A549 (cell line): ENCODE measurements around the gene NFE2L3. TPM values are rescaled to one million over a fixed set of nuclear protein-coding genes. Genes with fewer than 3 reads are reported as not detected.

ENCODE experiments used
- BCL3 ChIP-seq: fragments of >200 bp; sonication (Bioruptor Twin); formaldehyde crosslinking; IDR thresholded peaks from 3 replicates; pipeline ENCODE4 v1.6.1; 2016
- BHLHE40 ChIP-seq: IDR thresholded peaks from 2 replicates; pipeline ENCODE4 v1.6.1; 2012; ENCODE audit warnings: low read depth, low read length, inconsistent platforms
- CBX2 ChIP-seq: fragments of 200-600 bp; sonication (generic); IDR thresholded peaks from 2 replicates; pipeline ENCODE4 v1.6.1; 2016; ENCODE audit warnings: low read depth, mild to moderate bottlenecking, borderline replicate concordance
- CEBPB ChIP-seq, 2 experiments: fragments of >200 bp in 1 of 2; sonication (Bioruptor Twin) in 1 of 2; formaldehyde crosslinking in 1 of 2; IDR thresholded peaks; 2 replicates each; pipeline ENCODE4 v1.6.1; 2012 to 2016
- CHD4 ChIP-seq: fragments of 200-600 bp; sonication (generic); IDR thresholded peaks from 2 replicates; pipeline ENCODE4 v1.6.1; 2016; ENCODE audit warnings: antibody characterized with exemption, mild to moderate bottlenecking, borderline replicate concordance
- EHF ChIP-seq: fragments of 250-450 bp; sonication (Bioruptor Pico); IDR thresholded peaks from 2 replicates; pipeline ENCODE4 v1.5.0; 2020; ENCODE audit warnings: mild to moderate bottlenecking
- EHMT2 ChIP-seq: fragments of 200-600 bp; sonication (generic); IDR thresholded peaks from 2 replicates; pipeline ENCODE4 v1.6.1; 2016; ENCODE audit warnings: antibody characterized with exemption, low read depth, mild to moderate bottlenecking, moderate library complexity
- FOSB ChIP-seq: fragments of 250-450 bp; sonication (Bioruptor Pico); IDR thresholded peaks from 2 replicates; pipeline ENCODE4 v1.5.0; 2020; ENCODE audit warnings: mild to moderate bottlenecking, moderate library complexity
- FOSL2 ChIP-seq, 2 experiments: fragments of 450-650 bp in 1 of 2; fragments of >200 bp in 1 of 2; sonication (Bioruptor Twin) in 1 of 2; formaldehyde crosslinking; IDR thresholded peaks; 2 replicates each; pipeline versions ENCODE4 v1.5.0 to v1.6.1; 2016 to 2020; ENCODE audit warnings: mild to moderate bottlenecking in 1 of 2, moderate library complexity in 1 of 2
- HMGXB4 ChIP-seq: fragments of 250-450 bp; sonication (Bioruptor Pico); IDR thresholded peaks from 2 replicates; pipeline ENCODE4 v1.5.0; 2021; ENCODE audit warnings: mild to moderate bottlenecking, moderate library complexity, borderline replicate concordance
- HOXA7 ChIP-seq: fragments of 250-450 bp; sonication (Bioruptor Pico); IDR thresholded peaks from 2 replicates; pipeline ENCODE4 v1.5.0; 2020; ENCODE audit warnings: mild to moderate bottlenecking, moderate library complexity
- HOXB5 ChIP-seq: fragments of 250-450 bp; sonication (Bioruptor Pico); IDR thresholded peaks from 2 replicates; pipeline ENCODE4 v1.5.0; 2020; ENCODE audit warnings: mild to moderate bottlenecking, moderate library complexity
- JUN ChIP-seq, 2 experiments: fragments of >200 bp; sonication (Bioruptor Twin); formaldehyde crosslinking; IDR thresholded peaks; 2 replicates in 1 of 2; 3 replicates in 1 of 2; pipeline ENCODE4 v1.6.1; 2016 to 2017
- KDM5A ChIP-seq: fragments of 200-600 bp; sonication (generic); IDR thresholded peaks from 2 replicates; pipeline ENCODE4 v1.6.1; 2016; ENCODE audit warnings: antibody characterized with exemption, mild to moderate bottlenecking
- NPAS2 ChIP-seq: fragments of 250-450 bp; sonication (Bioruptor Pico); IDR thresholded peaks from 2 replicates; pipeline ENCODE4 v1.8.0; 2022; ENCODE audit warnings: mild to moderate bottlenecking, moderate library complexity, borderline replicate concordance
- PBX3 ChIP-seq: IDR thresholded peaks from 2 replicates; pipeline ENCODE4 v1.6.1; 2012
- POLR2A ChIP-seq: IDR thresholded peaks from 2 replicates; pipeline ENCODE4 v1.6.1; 2012; ENCODE audit warnings: mild to moderate bottlenecking, low read length
- POLR2AphosphoS2 ChIP-seq: conservative IDR thresholded peaks from 2 replicates; pipeline ENCODE4 v1.6.1; 2012; ENCODE audit warnings: low read length, improper control_type of control experiment, inconsistent platforms
- RAD21 ChIP-seq, 2 experiments: fragments of >200 bp in 1 of 2; sonication (Bioruptor Twin) in 1 of 2; formaldehyde crosslinking in 1 of 2; IDR thresholded peaks in 1 of 2; conservative IDR thresholded peaks in 1 of 2; 2 replicates in 1 of 2; 3 replicates in 1 of 2; pipeline ENCODE4 v1.6.1; 2012 to 2018; ENCODE audit warnings: inconsistent platforms in 1 of 2
- RNF2 ChIP-seq: fragments of 200-600 bp; sonication (generic); IDR thresholded peaks from 2 replicates; pipeline ENCODE4 v1.6.1; 2016; ENCODE audit warnings: low read depth, mild to moderate bottlenecking, antibody characterized with exemption, moderate library complexity, borderline replicate concordance
- SMC3 ChIP-seq: fragments of >200 bp; sonication (Bioruptor Twin); formaldehyde crosslinking; IDR thresholded peaks from 3 replicates; pipeline ENCODE4 v1.6.1; 2018; ENCODE audit warnings: inconsistent platforms
- SREBF2 ChIP-seq: fragments of 450-650 bp; IDR thresholded peaks from 2 replicates; pipeline ENCODE4 v1.6.1; 2014; ENCODE audit warnings: mild to moderate bottlenecking, moderate library complexity
- TFCP2L1 ChIP-seq: fragments of 250-450 bp; sonication (Bioruptor Pico); IDR thresholded peaks from 2 replicates; pipeline ENCODE4 v1.5.0; 2021; ENCODE audit warnings: mild to moderate bottlenecking
- TP53 ChIP-seq: fragments of 250-450 bp; sonication (Bioruptor Pico); IDR thresholded peaks from 2 replicates; pipeline ENCODE4 v1.5.0; 2021; ENCODE audit warnings: mild to moderate bottlenecking, moderate library complexity
- USF2 ChIP-seq: fragments of 450-650 bp; IDR thresholded peaks from 2 replicates; pipeline ENCODE4 v1.6.1; 2014; ENCODE audit warnings: antibody characterized with exemption
- ZC3H11A ChIP-seq: fragments of 450-650 bp; IDR thresholded peaks from 2 replicates; pipeline ENCODE4 v1.6.1; 2014; ENCODE audit warnings: antibody characterized with exemption, mild to moderate bottlenecking
- ZFP36 ChIP-seq: fragments of 450-650 bp; IDR thresholded peaks from 2 replicates; pipeline ENCODE4 v1.6.1; 2014; ENCODE audit warnings: borderline replicate concordance; ENCODE audit not compliant: partially characterized antibody
- ZNF302 ChIP-seq: fragments of 250-450 bp; sonication (Bioruptor Pico); IDR thresholded peaks from 2 replicates; pipeline ENCODE4 v1.9.0; 2021; ENCODE audit warnings: inconsistent platforms, mild to moderate bottlenecking, moderate library complexity
- ZSCAN20 ChIP-seq: fragments of 250-450 bp; sonication (Bioruptor Pico); IDR thresholded peaks from 2 replicates; pipeline ENCODE4 v1.8.0; 2022; ENCODE audit warnings: mild to moderate bottlenecking, moderate library complexity
- polyA plus RNA-seq, 4 experiments: library from polyadenylated mRNA; depleted of rRNA in 3 of 4; stranded (reverse); fragments of >200 nt; fragmentation: RNase III in 1 of 4; extraction: RNeasy Plus Mini Kit Qiagen cat#74134 plus additional on column Dnase treatment in 1 of 4; gene quantifications; 2 replicates in 3 of 4; 3 replicates in 1 of 4; pipeline ENCODE4 v1.2.3, GENCODE V29; 2011 to 2017
- TF ChIP-seq, protein P1 (sequence below): fragments of 150-350 bp; IDR thresholded peaks from 2 replicates; pipeline ENCODE4 v1.6.1; 2014; ENCODE audit warnings: low read depth, mild to moderate bottlenecking, low read length

The NFE2L3 gene
- polyA plus RNA-seq, 2 of the 4 experiments (the other 2 are of a cell fraction) = 4.9 to 11.4 TPM

- TF ChIP-seq PBX3 = no peak
- no peak for TF ChIP-seq SREBF2
- TF ChIP-seq NPAS2 = no peak
- TF ChIP-seq CHD4 = no peak
- no peak for TF ChIP-seq ZNF302 (CRISPR knock-in tag)
- peak; percentile 83 for TF ChIP-seq FOSB (CRISPR knock-in tag)
- TF ChIP-seq BHLHE40 = no peak
- TF ChIP-seq POLR2A = no peak
- no peak for TF ChIP-seq CBX2
- TF ChIP-seq TFCP2L1 (CRISPR knock-in tag) = peak; percentile 80
- TF ChIP-seq HOXA7 (CRISPR knock-in tag) = peak; percentile 92
- no peak for TF ChIP-seq SMC3
- TF ChIP-seq EHMT2 = no peak
- TF ChIP-seq JUN (IDR thresholded peaks at IDR 0.05) = no peak
- no peak for TF ChIP-seq TP53 (CRISPR knock-in tag)
- TF ChIP-seq ZSCAN20 (CRISPR knock-in tag) = no peak
- TF ChIP-seq ZC3H11A = no peak
- 0 out of 2 replicates have a peak, but pooled peaks have one; percentile 43 for TF ChIP-seq POLR2AphosphoS2
- no peak for TF ChIP-seq FOSL2 (IDR thresholded peaks at IDR 0.05)
- TF ChIP-seq FOSL2 (CRISPR knock-in tag; IDR thresholded peaks at IDR 0.05) = no peak
- no peak for TF ChIP-seq ZFP36
- no peak for TF ChIP-seq RNF2
- no peak for TF ChIP-seq KDM5A
- no peak for TF ChIP-seq BCL3
- no peak for TF ChIP-seq USF2
- no peak for TF ChIP-seq CEBPB (IDR thresholded peaks at IDR 0.05)
- 0 out of 2 replicates have a peak, but pooled peaks have one; percentile 20 for TF ChIP-seq HOXB5 (CRISPR knock-in tag)
- TF ChIP-seq HMGXB4 (CRISPR knock-in tag) = no peak
- TF ChIP-seq EHF (CRISPR knock-in tag) = no peak
- TF ChIP-seq RAD21 (conservative IDR thresholded peaks at IDR 0.05 in 1 of 2, IDR thresholded peaks at IDR 0.05 in 1 of 2) = no peak
- TF ChIP-seq, protein P1, sequence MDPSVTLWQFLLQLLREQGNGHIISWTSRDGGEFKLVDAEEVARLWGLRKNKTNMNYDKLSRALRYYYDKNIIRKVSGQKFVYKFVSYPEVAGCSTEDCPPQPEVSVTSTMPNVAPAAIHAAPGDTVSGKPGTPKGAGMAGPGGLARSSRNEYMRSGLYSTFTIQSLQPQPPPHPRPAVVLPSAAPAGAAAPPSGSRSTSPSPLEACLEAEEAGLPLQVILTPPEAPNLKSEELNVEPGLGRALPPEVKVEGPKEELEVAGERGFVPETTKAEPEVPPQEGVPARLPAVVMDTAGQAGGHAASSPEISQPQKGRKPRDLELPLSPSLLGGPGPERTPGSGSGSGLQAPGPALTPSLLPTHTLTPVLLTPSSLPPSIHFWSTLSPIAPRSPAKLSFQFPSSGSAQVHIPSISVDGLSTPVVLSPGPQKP = no peak
Measured at GRCh38 chr7:26192485-26193087, 40.6 kb downstream of the NFE2L3 start (continued).
